Stimulated activated naive B cell treated with anti-CD40 and anti-IgM and Interleukin-4, amounts not matched to agents 10 μg/mL and 1 μg/mL and 100 μg/mL, for 72 hours (primary cell): Measurements from ENCODE around the gene TNIP1.

Experiments
- ATAC-seq, 2 donors: fragments of 150-1000 bp; cut with Tn5 transposase; replicated peaks; 2 replicates each; pipeline ENCODE4 v1.10.0; 2021; ENCODE audit warnings: moderate library complexity in 1 of 2
- DNase-seq: peaks from one replicate; pipeline ENCODE4 v3.0.0; 2021
- H3K27ac Mint-ChIP-seq: one replicate; pipeline ENCODE4 v1.8.0; 2022; ENCODE audit warnings: mild to moderate bottlenecking, mixed read lengths
- H3K27me3 Mint-ChIP-seq, 2 donors: one replicate each; pipeline ENCODE4 v1.8.0; 2022; ENCODE audit warnings: mixed read lengths in 2 of 2
- H3K36me3 Mint-ChIP-seq, 2 donors: one replicate each; pipeline ENCODE4 v1.8.0; 2022; ENCODE audit warnings: mixed read lengths in 2 of 2, mild to moderate bottlenecking in 1 of 2
- H3K4me1 Mint-ChIP-seq, 2 donors: one replicate each; pipeline ENCODE4 v1.8.0; 2022; ENCODE audit warnings: mixed read lengths in 2 of 2, mild to moderate bottlenecking in 1 of 2
- H3K4me3 Mint-ChIP-seq, 2 donors: one replicate each; pipeline ENCODE4 v1.8.0; 2022; ENCODE audit warnings: mild to moderate bottlenecking in 2 of 2, mixed read lengths in 2 of 2, moderate library complexity in 1 of 2
- H3K9me3 Mint-ChIP-seq, 2 donors: one replicate each; pipeline ENCODE4 v1.8.0; 2022; ENCODE audit warnings: mixed read lengths in 2 of 2, mild to moderate bottlenecking in 1 of 2

Gene TNIP1

GRCh38 chr5:151040211-151040747 lies 40.6 kb downstream of the TNIP1 start:
- H3K36me3 Mint-ChIP-seq: peaks cover 56 to 75% of the 10 kb centered on the region in 2 donors
- DNase-seq: no peak
- H3K27ac Mint-ChIP-seq: peak overlapping the region; percentile 14
- no peak overlapping the region for H3K4me3 Mint-ChIP-seq
- ATAC-seq: peak in 1 of 2 donors; percentile 18
- no peaks in the 10 kb centered on the region for H3K9me3 Mint-ChIP-seq
- no peaks in the 10 kb centered on the region for H3K27me3 Mint-ChIP-seq
- H3K4me1 Mint-ChIP-seq: peaks cover 17 to 30% of the 10 kb centered on the region in 2 donors

DNA sequence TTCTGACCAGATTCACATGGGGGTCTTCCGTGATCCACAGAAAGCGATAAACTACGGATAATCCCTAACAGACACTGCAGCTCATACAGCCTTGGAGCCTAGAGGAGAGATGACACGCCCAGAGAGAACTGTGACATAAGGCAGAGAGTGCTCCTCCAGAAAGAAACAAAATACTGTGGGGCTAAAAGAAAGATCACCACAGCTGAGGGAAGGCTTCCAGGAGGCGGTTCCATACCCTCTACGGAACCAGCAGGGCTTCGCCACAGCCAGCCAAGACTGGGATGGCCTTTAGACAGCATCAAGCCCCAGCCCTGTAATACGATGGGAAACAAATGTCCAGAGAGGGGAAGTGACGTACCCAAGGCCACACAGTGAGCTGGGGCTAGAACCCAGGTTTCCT lies 41.2 kb downstream of the TNIP1 start:
- H3K27ac Mint-ChIP-seq: peak overlapping the region; percentile 59
- peaks cover 17 to 29% of the 10 kb centered on the region in 2 donors for H3K4me1 Mint-ChIP-seq
- DNase-seq: no peak
- ATAC-seq: no peak
- no peaks in the 10 kb centered on the region for H3K9me3 Mint-ChIP-seq
- no peak overlapping the region for H3K4me3 Mint-ChIP-seq
- peaks cover 61 to 78% of the 10 kb centered on the region in 2 donors for H3K36me3 Mint-ChIP-seq
- no peaks in the 10 kb centered on the region for H3K27me3 Mint-ChIP-seq

DNA sequence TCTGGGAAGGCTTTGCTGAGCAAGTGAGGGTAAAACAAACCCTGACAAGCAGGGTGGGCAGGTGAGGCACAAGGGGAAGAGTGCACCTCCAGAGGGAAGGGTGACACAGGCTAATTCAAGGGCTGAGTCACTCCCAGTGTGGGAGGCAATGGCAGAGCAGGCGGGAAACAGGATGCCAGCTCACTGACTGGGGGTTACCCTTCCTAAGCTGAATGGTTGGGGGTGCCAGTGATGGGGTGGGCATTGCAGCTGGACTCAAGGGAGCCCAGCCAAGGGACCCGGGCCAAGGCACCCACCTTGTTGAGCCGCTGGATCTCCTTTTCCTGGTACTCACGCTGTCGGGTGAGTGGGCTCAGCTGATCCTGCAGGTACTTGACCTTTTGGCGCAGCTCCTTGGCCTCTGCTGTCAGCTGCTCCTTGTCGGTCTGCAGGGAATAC lies 42.0 kb downstream of the TNIP1 start:
- H3K4me1 Mint-ChIP-seq: peaks cover 22 to 31% of the 10 kb centered on the region in 2 donors
- ATAC-seq (no peak), DNase-seq (no peak)
- H3K9me3 Mint-ChIP-seq: no peaks in the 10 kb centered on the region
- peak overlapping the region; percentile 83 for H3K27ac Mint-ChIP-seq
- no peaks in the 10 kb centered on the region for H3K27me3 Mint-ChIP-seq
- H3K36me3 Mint-ChIP-seq: peaks cover 66 to 83% of the 10 kb centered on the region in 2 donors
- peak overlapping the region in 1 of 2 donors; percentile 37 for H3K4me3 Mint-ChIP-seq

DNA sequence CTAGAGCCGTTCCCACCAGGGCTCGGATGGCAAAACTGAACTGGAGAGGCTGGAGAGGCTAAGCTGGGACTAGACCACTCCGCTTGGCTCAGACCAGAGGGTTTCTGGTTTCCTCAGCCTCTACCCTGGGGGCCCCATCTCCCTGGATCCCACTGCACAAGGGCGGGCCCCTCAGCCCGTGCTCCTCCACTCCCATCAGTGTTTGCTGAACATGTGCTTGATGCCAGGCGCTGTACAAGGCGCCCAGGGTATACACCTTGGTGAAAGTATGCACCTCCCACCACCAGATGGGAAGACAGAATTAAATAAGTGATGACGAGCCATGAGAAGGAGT lies 42.5 kb downstream of the TNIP1 start:
- Mint-ChIP-seq H3K4me1 (peaks cover 22 to 31% of the 10 kb centered on the region in 2 donors), H3K4me3 (peak overlapping the region in 1 of 2 donors; percentile 37), H3K36me3 (peaks cover 70 to 87% of the 10 kb centered on the region in 2 donors), H3K9me3 (no peaks in the 10 kb centered on the region), H3K27me3 (no peaks in the 10 kb centered on the region), H3K27ac (peak overlapping the region; percentile 83)
- no peak for DNase-seq
- ATAC-seq: no peak

GRCh38 chr5:151037561-151038411 lies 43.0 kb downstream of the TNIP1 start:
- no peak for ATAC-seq
- peaks cover 22 to 30% of the 10 kb centered on the region in 2 donors for H3K4me1 Mint-ChIP-seq
- H3K27ac Mint-ChIP-seq: peak overlapping the region; percentile 16

DNA sequence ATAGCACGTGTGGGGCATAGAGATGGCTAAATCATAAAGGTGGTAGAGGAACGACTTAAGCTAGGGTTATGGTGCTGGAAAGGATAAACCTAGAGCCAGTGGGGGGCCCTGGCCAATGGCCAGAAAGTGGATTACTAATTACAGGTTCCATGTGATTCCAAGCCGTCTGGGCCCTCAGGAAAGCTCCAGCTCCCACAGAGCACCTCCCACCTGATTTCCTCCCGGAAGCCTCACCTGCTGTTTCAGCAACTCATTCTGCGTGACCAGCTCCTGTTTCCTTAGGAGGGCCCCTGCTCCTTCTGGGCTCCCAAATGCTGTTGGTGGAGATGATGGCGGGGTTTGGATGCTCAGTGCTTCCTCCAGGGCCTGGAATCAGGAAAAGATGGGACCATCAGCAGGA lies 44.3 kb downstream of the TNIP1 start:
- no peaks in the 10 kb centered on the region for H3K27me3 Mint-ChIP-seq
- H3K4me3 Mint-ChIP-seq: no peak overlapping the region
- H3K27ac Mint-ChIP-seq: peak overlapping the region; percentile 42
- DNase-seq (no peak), ATAC-seq (no peak)
- peaks cover 73 to 86% of the 10 kb centered on the region in 2 donors for H3K36me3 Mint-ChIP-seq
- peaks cover 20 to 29% of the 10 kb centered on the region in 2 donors for H3K4me1 Mint-ChIP-seq
- H3K9me3 Mint-ChIP-seq: no peaks in the 10 kb centered on the region

More at GRCh38 chr5:151037561-151038411, 43.0 kb downstream of the TNIP1 start:
- H3K27me3 Mint-ChIP-seq: no peaks in the 10 kb centered on the region
- no peaks in the 10 kb centered on the region for H3K9me3 Mint-ChIP-seq
- H3K36me3 Mint-ChIP-seq: peaks cover 72 to 86% of the 10 kb centered on the region in 2 donors
- no peak for DNase-seq
- H3K4me3 Mint-ChIP-seq: no peak overlapping the region

- no peaks in the 10 kb centered on the region for H3K9me3 Mint-ChIP-seq
- peak overlapping the region; percentile 11 to 44 for H3K4me3 Mint-ChIP-seq
- DNase-seq (no peak), ATAC-seq (peak; percentile 41 to 46)
- H3K4me1 Mint-ChIP-seq: peaks cover 21 to 29% of the 10 kb centered on the region in 2 donors
- H3K27me3 Mint-ChIP-seq: no peaks in the 10 kb centered on the region
- H3K36me3 Mint-ChIP-seq: peaks cover 78 to 90% of the 10 kb centered on the region in 2 donors
- peak overlapping the region; percentile 81 for H3K27ac Mint-ChIP-seq
These were observed 46.1 kb downstream of the TNIP1 start for GRCh38 chr5:151034422-151035379.

DNA sequence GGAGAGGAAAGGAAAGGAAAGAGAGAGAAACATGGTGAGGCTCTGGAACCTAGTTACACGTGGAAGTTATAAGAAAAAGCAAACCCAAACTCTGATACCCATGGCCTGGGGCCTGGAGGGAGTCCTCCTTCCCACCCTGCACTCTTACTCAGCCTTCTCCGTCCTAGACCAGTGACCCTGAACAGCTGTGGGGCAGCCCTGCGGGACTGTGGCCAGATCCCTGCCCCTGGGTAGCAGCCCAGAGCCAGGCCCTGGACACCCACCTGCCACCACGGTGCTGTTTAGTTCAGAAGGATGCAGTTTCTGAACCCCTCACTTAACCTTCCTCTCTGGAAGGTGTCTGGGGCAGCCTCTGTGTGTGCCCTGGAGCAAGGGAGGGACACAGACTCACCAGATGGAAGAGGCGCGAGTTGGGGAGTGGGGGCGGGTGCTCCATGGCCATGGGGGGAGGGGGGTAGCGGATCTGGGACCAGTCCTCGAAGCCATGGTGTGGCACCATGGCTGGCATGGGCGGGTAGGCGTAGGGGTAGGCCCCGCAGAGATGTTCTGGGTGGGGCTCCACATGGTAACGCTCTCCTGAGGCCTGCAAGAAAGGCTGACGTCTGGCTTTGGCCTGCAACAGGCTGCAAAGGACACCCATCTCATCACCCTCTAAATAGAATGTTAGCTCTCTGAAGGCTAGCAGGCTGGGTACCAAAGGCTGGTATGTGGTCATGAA lies 47.5 kb downstream of the TNIP1 start:
- Mint-ChIP-seq H3K4me3 (no peak overlapping the region), H3K9me3 (no peaks in the 10 kb centered on the region), H3K4me1 (peaks cover 18 to 28% of the 10 kb centered on the region in 2 donors), H3K27me3 (no peaks in the 10 kb centered on the region), H3K27ac (peak overlapping the region; percentile 71), H3K36me3 (peaks cover 79 to 90% of the 10 kb centered on the region in 2 donors)
- DNase-seq (no peak), ATAC-seq (no peak)

DNA sequence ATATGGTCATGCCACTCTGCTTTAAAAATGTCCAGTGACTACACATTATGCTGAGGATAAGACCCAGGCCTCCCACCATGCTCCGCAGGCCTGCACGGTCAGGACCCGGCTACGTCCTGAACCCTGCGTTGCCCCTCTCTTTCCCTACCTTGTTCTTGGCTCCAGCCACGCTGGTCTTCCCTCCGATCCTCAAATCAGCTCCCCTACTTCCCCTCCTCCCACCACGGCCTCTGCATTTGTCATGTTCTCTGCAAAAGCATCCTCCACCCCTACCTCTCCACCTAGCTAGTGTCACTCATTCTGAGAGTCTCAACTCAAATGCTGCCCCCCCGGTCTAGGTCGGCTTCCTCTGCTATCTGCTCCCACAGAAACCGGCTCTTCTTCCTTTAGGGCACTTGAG lies 49.3 kb downstream of the TNIP1 start:
- Mint-ChIP-seq H3K9me3 (no peaks in the 10 kb centered on the region), H3K4me3 (peak overlapping the region in 1 of 2 donors; percentile 39), H3K4me1 (peaks cover 22 to 31% of the 10 kb centered on the region in 2 donors), H3K36me3 (peaks cover 82 to 92% of the 10 kb centered on the region in 2 donors), H3K27me3 (no peaks in the 10 kb centered on the region), H3K27ac (peak overlapping the region; percentile 81)
- DNase-seq (no peak), ATAC-seq (no peak)

GRCh38 chr5:151030379-151030778 lies 50.5 kb downstream of the TNIP1 start:
- no peak overlapping the region for H3K4me3 Mint-ChIP-seq
- H3K27ac Mint-ChIP-seq: peak overlapping the region; percentile 47
- peaks cover 84 to 93% of the 10 kb centered on the region in 2 donors for H3K36me3 Mint-ChIP-seq
- no peaks in the 10 kb centered on the region for H3K9me3 Mint-ChIP-seq
- no peaks in the 10 kb centered on the region for H3K27me3 Mint-ChIP-seq
- peaks cover 21 to 40% of the 10 kb centered on the region in 2 donors for H3K4me1 Mint-ChIP-seq
- ATAC-seq (no peak), DNase-seq (no peak)

- H3K4me1 Mint-ChIP-seq: peaks cover 23 to 43% of the 10 kb centered on the region in 2 donors
- peaks cover 80 to 93% of the 10 kb centered on the region in 2 donors for H3K36me3 Mint-ChIP-seq
- H3K27me3 Mint-ChIP-seq: no peaks in the 10 kb centered on the region
- H3K4me3 Mint-ChIP-seq: no peak overlapping the region
- no peak for DNase-seq
- H3K9me3 Mint-ChIP-seq: no peaks in the 10 kb centered on the region
- H3K27ac Mint-ChIP-seq: peak overlapping the region; percentile 47
- no peak for ATAC-seq
These were observed 50.8 kb downstream of the TNIP1 start for GRCh38 chr5:151030056-151030336.

DNA sequence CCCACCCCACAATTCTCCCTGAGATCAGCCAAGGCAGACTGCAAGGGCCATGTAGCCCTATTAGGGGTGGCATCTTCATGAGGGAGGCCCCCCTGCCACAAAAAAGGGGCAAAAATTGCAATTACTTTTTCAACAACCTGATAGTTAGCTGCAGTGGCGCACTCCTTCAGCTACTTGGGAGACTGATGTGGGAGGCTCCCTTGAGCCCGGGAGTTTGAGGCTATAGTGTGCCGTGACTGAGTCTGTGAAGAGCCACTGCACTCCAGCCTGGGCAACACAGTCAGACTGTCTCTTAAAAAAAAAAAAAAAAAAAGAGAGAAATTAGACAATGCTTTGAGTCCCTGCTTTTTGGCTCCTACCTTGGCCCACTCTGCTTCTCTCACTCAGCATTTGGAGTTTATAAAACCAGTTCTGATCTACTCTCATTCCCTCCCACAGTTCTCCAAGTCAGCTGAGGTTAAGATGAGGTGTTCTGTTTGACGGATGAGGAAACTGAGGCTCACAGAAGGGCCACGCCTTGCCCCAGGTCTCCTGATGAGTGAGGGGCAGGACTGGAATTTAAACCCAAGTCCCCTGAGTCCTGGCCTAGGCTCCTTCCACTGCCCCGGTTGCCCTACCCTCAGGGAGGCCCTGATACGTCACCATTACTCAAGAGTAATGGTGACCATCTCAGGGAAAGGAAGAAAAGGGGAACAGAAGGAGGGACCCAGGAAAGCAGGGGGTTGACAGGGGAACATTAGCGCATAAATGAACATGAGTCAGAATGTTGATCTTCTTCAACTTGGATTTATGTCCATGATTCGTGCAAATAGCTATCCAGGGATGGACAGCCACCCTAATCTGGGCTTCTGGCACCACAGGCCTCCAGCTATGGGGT lies 51.4 kb downstream of the TNIP1 start:
- Mint-ChIP-seq H3K9me3 (no peaks in the 10 kb centered on the region), H3K36me3 (peaks cover 78 to 92% of the 10 kb centered on the region in 2 donors), H3K4me1 (peaks cover 24 to 46% of the 10 kb centered on the region in 2 donors), H3K27me3 (no peaks in the 10 kb centered on the region), H3K27ac (peak overlapping the region; percentile 82), H3K4me3 (peak overlapping the region; percentile 25 to 41)
- ATAC-seq: no peak
- DNase-seq: no peak

GRCh38 chr5:151028717-151029116 lies 52.1 kb downstream of the TNIP1 start:
- H3K27me3 Mint-ChIP-seq: no peaks in the 10 kb centered on the region

More at GRCh38 chr5:151028717-151029116, 52.1 kb downstream of the TNIP1 start:
- no peaks in the 10 kb centered on the region for H3K9me3 Mint-ChIP-seq
- DNase-seq (no peak), ATAC-seq (no peak)
- peak overlapping the region in 1 of 2 donors; percentile 14 for H3K4me3 Mint-ChIP-seq
- H3K36me3 Mint-ChIP-seq: peaks cover 76 to 91% of the 10 kb centered on the region in 2 donors
- H3K4me1 Mint-ChIP-seq: peaks cover 26 to 50% of the 10 kb centered on the region in 2 donors
- peak overlapping the region; percentile 93 for H3K27ac Mint-ChIP-seq
